T-cell (primary cell): ENCODE results near the gene ZCCHC8. TPM values are rescaled to one million over a fixed set of nuclear protein-coding genes. Genes with fewer than 3 reads are reported as not detected.
A peak's percentile ranks its signal among the peaks of the same experiment; 100 is the strongest.

Source experiments
- ATAC-seq, 4 experiments: fragments of 200-7000 bp in 3 of 4; fragments of 150-1000 bp in 1 of 4; cut with Tn5 transposase; replicated peaks in 1 of 4; 1 replicate in 3 of 4; 2 replicates in 1 of 4; pipeline ENCODE4 v1.10.0; 2021; ENCODE audit warnings: moderate library complexity in 3 of 4, mild to moderate bottlenecking in 2 of 4, moderate number of reproducible peaks in 1 of 4
- CTCF ChIA-PET, 2 donors: fragments of 300-600 bp; sonication (Branson Sonifier 250); formaldehyde crosslinking; loops; one replicate each; lab custom pipeline; 2022; ENCODE audit warnings: antibody characterized with exemption in 2 of 2; lab: Charles Lee
- POLR2A ChIA-PET, 2 donors: fragments of 300-600 bp; sonication (Branson Sonifier 250); formaldehyde crosslinking; loops; one replicate each; lab custom pipeline; 2022; ENCODE audit warnings: antibody characterized with exemption in 2 of 2; lab: Charles Lee
- DNase-seq, 35 experiments: peaks; one replicate each; pipeline versions ENCODE4 v3.0.0 to v3.0.0-alpha.2; 2013 to 2023
- H3K27ac ChIP-seq: one replicate; pipeline ENCODE4 v1.5.1; 2013; ENCODE audit warnings: low read length
- H3K27me3 ChIP-seq, 2 experiments: replicated peaks in 1 of 2; 1 replicate in 1 of 2; 2 replicates in 1 of 2; pipeline versions ENCODE4 v1.6.1 to v1.7.0; 2013; ENCODE audit warnings: low read length in 1 of 2, mixed read lengths in 1 of 2; ENCODE audit not compliant: control insufficient read depth in 2 of 2, insufficient read depth in 2 of 2; ENCODE audit errors: extremely low read depth in 1 of 2
- H3K36me3 ChIP-seq, 2 donors: 1 replicate in 1 of 2; 2 replicates in 1 of 2; pipeline versions ENCODE4 v1.6.1 to v1.7.0; 2013; ENCODE audit warnings: low read length in 1 of 2; ENCODE audit not compliant: control insufficient read depth in 2 of 2, insufficient read depth in 1 of 2; ENCODE audit errors: extremely low read depth in 1 of 2
- H3K4me1 ChIP-seq, 2 experiments: 1 replicate in 1 of 2; 2 replicates in 1 of 2; pipeline versions ENCODE4 v1.6.1 to v1.7.0; 2013; ENCODE audit warnings: low read length in 2 of 2, mixed read lengths in 1 of 2; ENCODE audit not compliant: insufficient read depth in 2 of 2, control insufficient read depth in 1 of 2; ENCODE audit errors: extremely low read depth in 1 of 2
- H3K4me3 ChIP-seq, 2 donors: 1 replicate in 1 of 2; 2 replicates in 1 of 2; pipeline versions ENCODE4 v1.5.1 to v1.7.0; 2013; ENCODE audit warnings: mild to moderate bottlenecking in 2 of 2, low read length in 1 of 2, moderate library complexity in 1 of 2; ENCODE audit not compliant: control insufficient read depth in 1 of 2; ENCODE audit errors: extremely low read depth in 1 of 2
- H3K9me3 ChIP-seq: 2 replicates; pipeline ENCODE4 v1.7.0; 2013
- H3K27ac Mint-ChIP-seq, 2 donors: one replicate each; pipeline ENCODE4 v1.8.0; 2020 to 2021; ENCODE audit warnings: mild to moderate bottlenecking in 2 of 2, mixed read lengths in 2 of 2
- H3K27me3 Mint-ChIP-seq, 2 donors: one replicate each; pipeline ENCODE4 v1.8.0; 2021 to 2022; ENCODE audit warnings: mixed read lengths in 2 of 2
- H3K36me3 Mint-ChIP-seq: one replicate; pipeline ENCODE4 v1.8.0; 2021; ENCODE audit warnings: mixed read lengths
- H3K4me1 Mint-ChIP-seq, 3 donors: one replicate each; pipeline ENCODE4 v1.8.0; 2020 to 2022; ENCODE audit warnings: mixed read lengths in 3 of 3, mild to moderate bottlenecking in 1 of 3
- H3K4me3 Mint-ChIP-seq, 3 donors: one replicate each; pipeline ENCODE4 v1.8.0; 2020 to 2022; ENCODE audit warnings: mild to moderate bottlenecking in 3 of 3, mixed read lengths in 3 of 3, moderate library complexity in 3 of 3
- H3K9me3 Mint-ChIP-seq, 3 donors: one replicate each; pipeline ENCODE4 v1.8.0; 2020 to 2022; ENCODE audit warnings: mixed read lengths in 3 of 3
- WGBS: methylation state at CpG from one replicate; pipeline ENCODE4 v1.1.5; 2013; ENCODE audit warnings: missing lambda C conversion rate; ENCODE audit not compliant: insufficient coverage; 5-methylcytosine and 5-hydroxymethylcytosine counted together
- total RNA-seq, 35 experiments: library from RNA in 6 of 35; stranded (reverse) in 6 of 35; fragments of 120-200 nt in 1 of 35; gene quantifications; one replicate each; pipeline versions ENCODE4 v1.2.1 to v1.2.4 and lab custom pipeline; 2013 to 2026

The ZCCHC8 gene
- total RNA-seq = 10 to 100 TPM; 41.9 to 49.5 (median 45.3) TPM
- total RNA-seq (2013) = 33.5 TPM
- 54.3 to 94.8 (median 74.0) reads per million in 29 experiments for total RNA-seq (lab: John Stamatoyannopoulos, UW)

DNA sequence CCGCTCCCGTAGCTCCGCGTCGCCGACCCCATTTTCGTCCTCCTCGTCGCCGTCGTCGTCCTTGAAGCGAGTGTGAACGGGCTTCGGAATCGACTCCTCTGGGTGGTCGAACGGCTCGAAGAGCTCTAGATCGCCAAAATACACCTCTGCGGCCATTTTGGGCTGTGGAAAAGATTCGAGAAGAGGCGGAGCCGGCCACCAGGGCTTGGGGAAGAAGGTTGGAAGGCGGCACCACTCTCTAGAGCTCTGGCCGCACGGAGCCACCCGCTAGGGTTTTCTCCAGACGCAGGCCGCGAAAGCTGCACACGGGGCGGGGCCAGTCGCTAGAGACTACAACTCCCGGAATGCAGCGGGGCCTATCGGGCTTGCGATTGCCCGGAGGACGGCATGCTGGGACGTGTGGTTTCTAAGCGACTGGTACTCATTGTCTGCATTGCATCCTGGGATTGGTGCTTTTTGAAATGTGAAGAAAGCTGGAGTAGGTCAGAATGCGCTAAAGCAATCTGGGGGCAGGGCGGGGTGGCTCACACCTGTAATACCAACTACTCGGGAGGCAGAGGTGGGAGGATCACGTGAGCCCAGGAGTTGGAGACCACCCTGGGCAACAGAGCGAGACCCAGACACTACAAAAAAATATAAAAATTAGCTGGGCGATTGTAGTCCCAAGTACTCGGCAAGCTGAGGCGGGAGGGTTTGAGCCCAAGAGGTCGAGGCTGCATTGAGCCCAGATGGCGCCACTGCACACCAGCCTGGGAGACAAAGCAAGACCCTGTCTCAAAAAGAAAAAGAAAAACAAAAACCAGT is at the start of gene ZCCHC8:
TSS of gene ZCCHC8 (minus strand) at position 248 of the 804 bp plus-strand sequence. CDS start at position 156, 92 bp downstream.
- H3K36me3 ChIP-seq = peaks cover 7 to 31% of the 10 kb centered on the region in 2 donors
- peaks cover 15 to 32% of the 10 kb centered on the region in 2 experiments for H3K4me1 ChIP-seq
- H3K4me3 ChIP-seq = peak within 1 kb of the TSS; percentile 68 to 76
- peak within 1 kb of the TSS; percentile 83 for H3K27ac ChIP-seq
- DNase-seq = peak; percentile 87 to 98 (median 95)
- under 1% methylated on average over 49 of the region's 52 CpGs for WGBS
- peak within 1 kb of the TSS; percentile 89 to 98 for H3K27ac Mint-ChIP-seq
- peak; percentile 93 to 97 (median 96) for ATAC-seq
- ChIA-PET CTCF (interaction anchor here in 1 of 2 donors (0.5 to 3.9 kb wide), 11 partner anchors 20 to 769 kb away, joined by 3 to 15 read pairs (median 4); partner anchors contain the start of genes DIABLO, KNTC1 and RSRC2), POLR2A (interaction anchor here (0.5 to 3.7 kb wide), 19 partner anchors 10 to 1598 kb away, joined by 3 to 34 read pairs (median 7); partner anchors contain the start of genes KNTC1 (in 2 of the 2), RSRC2 (in 2 of the 2), CCDC62 (in 1 of the 2) and DIABLO (in 1 of the 2))
- H3K27me3 Mint-ChIP-seq = no peaks in the 10 kb centered on the region
- peaks cover 24% of the 10 kb centered on the region for H3K36me3 Mint-ChIP-seq
- H3K9me3 ChIP-seq = no peaks in the 10 kb centered on the region
- no peaks in the 10 kb centered on the region for H3K27me3 ChIP-seq
- H3K4me1 Mint-ChIP-seq = peaks cover 41 to 42% (median 41%) of the 10 kb centered on the region in 3 donors
- H3K4me3 Mint-ChIP-seq = peak within 1 kb of the TSS; percentile 96 to 97 (median 97)
- H3K9me3 Mint-ChIP-seq = no peaks in the 10 kb centered on the region

DNA sequence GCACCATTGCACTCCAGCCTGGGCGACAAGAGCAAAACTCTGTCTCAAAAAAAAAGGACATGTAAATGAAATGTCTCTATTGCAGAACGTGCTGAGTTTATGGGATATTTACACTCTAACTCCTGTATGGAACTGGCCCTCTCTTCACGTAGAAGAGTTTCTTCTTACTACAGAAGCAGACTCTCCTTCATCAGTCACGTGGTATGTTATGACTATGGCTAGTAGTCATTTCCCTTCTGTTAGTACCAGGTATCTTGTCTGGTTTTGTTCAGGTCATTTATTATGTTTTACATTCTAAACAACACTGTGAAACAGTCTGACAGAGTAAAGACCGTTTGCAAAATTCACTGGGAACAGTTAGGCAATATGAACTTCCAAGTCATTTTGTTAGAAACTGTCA is 46.6 kb upstream of the ZCCHC8 start:
- Mint-ChIP-seq H3K4me3 (no peak overlapping the region), H3K36me3 (peaks cover 34% of the 10 kb centered on the region), H3K4me1 (no peaks in the 10 kb centered on the region), H3K27ac (no peak overlapping the region), H3K27me3 (no peaks in the 10 kb centered on the region), H3K9me3 (no peaks in the 10 kb centered on the region)
- no peak overlapping the region for H3K4me3 ChIP-seq
- H3K27ac ChIP-seq = no peak overlapping the region
- no peaks in the 10 kb centered on the region for H3K27me3 ChIP-seq
- ATAC-seq = no peak
- H3K36me3 ChIP-seq = peaks cover 11 to 29% of the 10 kb centered on the region in 2 donors
- H3K4me1 ChIP-seq = no peaks in the 10 kb centered on the region
- ChIA-PET CTCF (no interaction called here), POLR2A (interaction anchor here in 1 of 2 donors (1.1 kb wide), 1 partner anchor 12 kb away, joined by 3 read pairs; no protein-coding TSS in a partner anchor)
- no peaks in the 10 kb centered on the region for H3K9me3 ChIP-seq
- no CpG with 5 or more reads among the region's 5 CpGs for WGBS
- no peak for DNase-seq

DNA sequence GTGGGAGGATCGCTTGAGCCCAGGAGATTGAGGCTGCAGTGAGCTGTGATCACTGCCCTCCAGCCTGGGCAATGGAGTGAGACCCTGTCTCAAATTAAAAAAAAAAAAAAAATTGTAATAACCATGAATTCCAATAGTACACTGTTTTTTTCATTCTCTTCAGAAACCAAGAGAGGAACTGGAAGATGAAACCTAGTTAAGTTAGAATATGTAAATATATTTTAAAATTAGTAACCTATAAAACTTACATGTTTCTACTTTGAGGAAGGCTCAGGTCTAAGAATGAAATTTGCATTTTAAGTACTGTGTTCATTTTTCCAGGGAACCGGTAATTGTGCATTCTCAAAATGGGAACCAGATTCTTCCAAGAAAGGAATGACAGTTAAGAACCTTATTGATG is 45.1 kb upstream of the ZCCHC8 start:
- Histone ChIP-seq H3K27ac (no peak overlapping the region), H3K4me3 (no peak overlapping the region), H3K4me1 (no peaks in the 10 kb centered on the region), H3K36me3 (peaks cover 8 to 22% of the 10 kb centered on the region in 2 donors), H3K9me3 (no peaks in the 10 kb centered on the region), H3K27me3 (no peaks in the 10 kb centered on the region)
- no peak overlapping the region for H3K27ac Mint-ChIP-seq
- ChIA-PET POLR2A (interaction anchor here in 1 of 2 donors (0.6 kb wide), 1 partner anchor 301 kb away, joined by 3 read pairs; no protein-coding TSS in a partner anchor), CTCF (no interaction called here)
- H3K4me3 Mint-ChIP-seq = no peak overlapping the region
- DNase-seq (no peak), ATAC-seq (no peak)
- H3K36me3 Mint-ChIP-seq = peaks cover 28% of the 10 kb centered on the region
- no peaks in the 10 kb centered on the region for H3K9me3 Mint-ChIP-seq
- H3K27me3 Mint-ChIP-seq = no peaks in the 10 kb centered on the region
- H3K4me1 Mint-ChIP-seq = no peaks in the 10 kb centered on the region
- no CpG with 5 or more reads among the region's 2 CpGs for WGBS

- ChIA-PET POLR2A (no interaction called here), CTCF (no interaction called here)
- Histone ChIP-seq H3K9me3 (no peaks in the 10 kb centered on the region), H3K4me3 (no peak overlapping the region), H3K36me3 (peaks cover 4 to 17% of the 10 kb centered on the region in 2 donors), H3K27ac (no peak overlapping the region), H3K4me1 (no peaks in the 10 kb centered on the region), H3K27me3 (no peaks in the 10 kb centered on the region)
- no peak overlapping the region for H3K27ac Mint-ChIP-seq
- no peak for DNase-seq
- 100% methylated on average over 1 of the region's 2 CpGs for WGBS
- H3K4me3 Mint-ChIP-seq = no peak overlapping the region
- no peak for ATAC-seq
- H3K9me3 Mint-ChIP-seq = no peaks in the 10 kb centered on the region
- no peaks in the 10 kb centered on the region for H3K4me1 Mint-ChIP-seq
- peaks cover 21% of the 10 kb centered on the region for H3K36me3 Mint-ChIP-seq
- no peaks in the 10 kb centered on the region for H3K27me3 Mint-ChIP-seq
Measured at GRCh38 chr12:122544537-122544936, 43.8 kb upstream of the ZCCHC8 start.

GRCh38 chr12:122538496-122538895 is 37.8 kb upstream of the ZCCHC8 start:
- Mint-ChIP-seq H3K4me3 (no peak overlapping the region), H3K27me3 (no peaks in the 10 kb centered on the region), H3K9me3 (no peaks in the 10 kb centered on the region), H3K27ac (no peak overlapping the region), H3K36me3 (peaks cover 15% of the 10 kb centered on the region), H3K4me1 (no peaks in the 10 kb centered on the region)
- Histone ChIP-seq H3K36me3 (peaks cover 7 to 19% of the 10 kb centered on the region in 2 donors), H3K4me3 (no peak overlapping the region), H3K9me3 (no peaks in the 10 kb centered on the region), H3K27ac (no peak overlapping the region), H3K27me3 (no peaks in the 10 kb centered on the region), H3K4me1 (no peaks in the 10 kb centered on the region)
- ATAC-seq = no peak
- 100% methylated on average over 2 of the region's 5 CpGs for WGBS
- POLR2A ChIA-PET = no interaction called here
- DNase-seq = no peak
- CTCF ChIA-PET = no interaction called here

DNA sequence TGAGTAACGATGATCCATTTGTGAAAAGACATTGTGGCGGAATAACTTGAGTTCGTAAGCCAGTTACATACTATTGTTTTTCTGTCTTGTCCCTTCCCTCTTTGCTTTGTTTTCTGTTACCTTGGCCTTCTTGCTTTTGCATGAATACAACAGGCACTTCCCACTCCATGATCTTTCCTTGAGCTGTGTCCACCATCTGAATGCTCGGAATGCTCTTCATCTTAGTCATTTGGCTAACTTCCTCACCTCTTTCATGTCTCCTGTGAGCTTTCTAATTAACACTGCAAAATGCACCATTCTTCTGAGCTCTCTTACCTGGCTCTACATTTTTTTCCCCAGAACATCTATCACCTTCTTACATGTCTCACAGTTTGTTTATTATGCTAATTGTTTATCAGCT is 36.3 kb upstream of the ZCCHC8 start:
- no peak for ATAC-seq
- no peaks in the 10 kb centered on the region for H3K9me3 Mint-ChIP-seq
- POLR2A ChIA-PET = interaction anchor here (0.5 to 0.7 kb wide), 2 partner anchors 46 to 205 kb away, joined by 3 to 4 read pairs; no protein-coding TSS in a partner anchor

More for the DNA sequence above, 36.3 kb upstream of the ZCCHC8 start:
- H3K27me3 ChIP-seq = no peaks in the 10 kb centered on the region
- no peak overlapping the region for H3K4me3 Mint-ChIP-seq
- H3K27me3 Mint-ChIP-seq = no peaks in the 10 kb centered on the region
- 100% methylated on average over 4 of the region's 4 CpGs for WGBS
- no peaks in the 10 kb centered on the region for H3K9me3 ChIP-seq
- H3K4me3 ChIP-seq = no peak overlapping the region
- CTCF ChIA-PET = interaction anchor here (0.7 kb wide), 2 partner anchors 45 to 148 kb away, joined by 3 read pairs; no protein-coding TSS in a partner anchor
- DNase-seq = no peak
- H3K4me1 Mint-ChIP-seq = no peaks in the 10 kb centered on the region
- H3K36me3 ChIP-seq = peaks cover 7 to 15% of the 10 kb centered on the region in 2 donors
- H3K27ac Mint-ChIP-seq = no peak overlapping the region
- H3K36me3 Mint-ChIP-seq = peaks cover 11% of the 10 kb centered on the region
- H3K4me1 ChIP-seq = no peaks in the 10 kb centered on the region
- H3K27ac ChIP-seq = no peak overlapping the region
